ENCODE data around the gene SAPCD2. TPM values are rescaled to one million over a fixed set of nuclear protein-coding genes. Genes with fewer than 3 reads are reported as not detected.
A peak's percentile ranks its signal among the peaks of the same experiment; 100 is the strongest.

The SAPCD2 gene
- total and polyA plus RNA-seq, 9 of the 15 experiments (the other 6 are each of a cell fraction or from before 2014, with no cell fraction given) = 3.4 to 91.8 (median 18.8) TPM

DNA sequence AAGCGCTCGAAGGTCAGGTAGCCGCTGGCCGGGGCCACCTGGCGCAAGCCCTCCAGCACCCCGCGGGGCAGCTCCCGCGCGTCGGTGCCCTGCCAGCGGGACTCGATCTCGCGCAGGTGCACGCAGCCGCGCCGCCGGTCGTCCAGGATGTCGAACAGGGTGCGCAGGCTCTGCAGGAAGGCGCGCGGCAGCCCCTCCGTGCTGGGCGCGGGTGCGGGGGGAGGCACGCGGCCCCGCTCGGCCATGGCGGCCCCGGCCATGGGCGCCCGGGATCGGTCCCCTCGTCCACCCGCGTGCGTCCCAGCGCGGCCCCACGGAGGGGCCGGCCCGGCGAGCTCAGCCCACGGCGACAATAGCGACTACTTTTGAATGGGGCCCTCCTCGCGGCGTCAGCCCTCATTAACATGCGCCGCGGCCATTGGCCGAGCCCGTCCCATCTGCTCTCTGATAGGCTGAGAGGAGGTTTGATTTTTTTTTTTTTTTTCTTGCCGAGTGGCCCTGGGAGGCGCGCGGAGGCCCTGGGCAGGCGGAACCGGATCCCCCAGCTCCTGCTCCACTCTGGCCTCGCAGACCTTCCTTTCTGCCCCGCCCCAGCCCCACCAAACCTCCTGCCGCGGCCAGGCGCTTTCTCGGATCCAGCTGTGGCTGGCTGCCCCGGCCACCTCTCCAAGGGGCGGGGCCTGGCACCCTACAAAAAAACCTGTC is at the start of gene SAPCD2 (continued):
- TF ChIP-seq, protein P1, sequence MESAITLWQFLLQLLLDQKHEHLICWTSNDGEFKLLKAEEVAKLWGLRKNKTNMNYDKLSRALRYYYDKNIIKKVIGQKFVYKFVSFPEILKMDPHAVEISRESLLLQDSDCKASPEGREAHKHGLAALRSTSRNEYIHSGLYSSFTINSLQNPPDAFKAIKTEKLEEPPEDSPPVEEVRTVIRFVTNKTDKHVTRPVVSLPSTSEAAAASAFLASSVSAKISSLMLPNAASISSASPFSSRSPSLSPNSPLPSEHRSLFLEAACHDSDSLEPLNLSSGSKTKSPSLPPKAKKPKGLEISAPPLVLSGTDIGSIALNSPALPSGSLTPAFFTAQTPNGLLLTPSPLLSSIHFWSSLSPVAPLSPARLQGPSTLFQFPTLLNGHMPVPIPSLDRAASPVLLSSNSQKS (CRISPR knock-in tag; IDR thresholded peaks at IDR 0.05) = no peak
- TF ChIP-seq, protein P2, sequence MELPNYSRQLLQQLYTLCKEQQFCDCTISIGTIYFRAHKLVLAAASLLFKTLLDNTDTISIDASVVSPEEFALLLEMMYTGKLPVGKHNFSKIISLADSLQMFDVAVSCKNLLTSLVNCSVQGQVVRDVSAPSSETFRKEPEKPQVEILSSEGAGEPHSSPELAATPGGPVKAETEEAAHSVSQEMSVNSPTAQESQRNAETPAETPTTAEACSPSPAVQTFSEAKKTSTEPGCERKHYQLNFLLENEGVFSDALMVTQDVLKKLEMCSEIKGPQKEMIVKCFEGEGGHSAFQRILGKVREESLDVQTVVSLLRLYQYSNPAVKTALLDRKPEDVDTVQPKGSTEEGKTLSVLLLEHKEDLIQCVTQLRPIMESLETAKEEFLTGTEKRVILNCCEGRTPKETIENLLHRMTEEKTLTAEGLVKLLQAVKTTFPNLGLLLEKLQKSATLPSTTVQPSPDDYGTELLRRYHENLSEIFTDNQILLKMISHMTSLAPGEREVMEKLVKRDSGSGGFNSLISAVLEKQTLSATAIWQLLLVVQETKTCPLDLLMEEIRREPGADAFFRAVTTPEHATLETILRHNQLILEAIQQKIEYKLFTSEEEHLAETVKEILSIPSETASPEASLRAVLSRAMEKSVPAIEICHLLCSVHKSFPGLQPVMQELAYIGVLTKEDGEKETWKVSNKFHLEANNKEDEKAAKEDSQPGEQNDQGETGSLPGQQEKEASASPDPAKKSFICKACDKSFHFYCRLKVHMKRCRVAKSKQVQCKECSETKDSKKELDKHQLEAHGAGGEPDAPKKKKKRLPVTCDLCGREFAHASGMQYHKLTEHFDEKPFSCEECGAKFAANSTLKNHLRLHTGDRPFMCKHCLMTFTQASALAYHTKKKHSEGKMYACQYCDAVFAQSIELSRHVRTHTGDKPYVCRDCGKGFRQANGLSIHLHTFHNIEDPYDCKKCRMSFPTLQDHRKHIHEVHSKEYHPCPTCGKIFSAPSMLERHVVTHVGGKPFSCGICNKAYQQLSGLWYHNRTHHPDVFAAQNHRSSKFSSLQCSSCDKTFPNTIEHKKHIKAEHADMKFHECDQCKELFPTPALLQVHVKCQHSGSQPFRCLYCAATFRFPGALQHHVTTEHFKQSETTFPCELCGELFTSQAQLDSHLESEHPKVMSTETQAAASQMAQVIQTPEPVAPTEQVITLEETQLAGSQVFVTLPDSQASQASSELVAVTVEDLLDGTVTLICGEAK (IDR thresholded peaks at IDR 0.05) = peak; percentile 35; the same call in 1 of the 2 replicates
- TF ChIP-seq, protein P2 (CRISPR knock-in tag; IDR thresholded peaks at IDR 0.05) = no peak
- TF ChIP-seq CCNT2 (IDR thresholded peaks at IDR 0.05; ENCODE audit: borderline replicate concordance, extremely low read depth, insufficient read length, low read depth, low read length) = peak; percentile 62
- 0 out of 2 replicates have a peak, but pooled peaks have one; percentile 19 for TF ChIP-seq GTF2F1 (IDR thresholded peaks at IDR 0.05; ENCODE audit: low read depth, low read length)
- TF ChIP-seq L3MBTL2 (IDR thresholded peaks at IDR 0.05) = peak; percentile 88; the same call in 1 of the 2 replicates
- peak; percentile 67 for TF ChIP-seq CREM (IDR thresholded peaks at IDR 0.05; ENCODE audit: low read depth)
- peak; percentile 98 for TF ChIP-seq PHF21A (IDR thresholded peaks at IDR 0.05; ENCODE audit: borderline replicate concordance, low read depth)
- TF ChIP-seq GABPA (tag; conservative IDR thresholded peaks at IDR 0.05; ENCODE audit: low read depth) = peak; percentile 79
- no peak for TF ChIP-seq NR4A1 (CRISPR knock-in tag; IDR thresholded peaks at IDR 0.05)
- TF ChIP-seq NR4A1 (tag; IDR thresholded peaks at IDR 0.05) = no peak
- TF ChIP-seq FOXK2 (conservative IDR thresholded peaks at IDR 0.05 in 1 of 2, IDR thresholded peaks at IDR 0.05 in 1 of 2; ENCODE audit: low read depth in 2 of 2) = no peak
- TF ChIP-seq, protein P3, sequence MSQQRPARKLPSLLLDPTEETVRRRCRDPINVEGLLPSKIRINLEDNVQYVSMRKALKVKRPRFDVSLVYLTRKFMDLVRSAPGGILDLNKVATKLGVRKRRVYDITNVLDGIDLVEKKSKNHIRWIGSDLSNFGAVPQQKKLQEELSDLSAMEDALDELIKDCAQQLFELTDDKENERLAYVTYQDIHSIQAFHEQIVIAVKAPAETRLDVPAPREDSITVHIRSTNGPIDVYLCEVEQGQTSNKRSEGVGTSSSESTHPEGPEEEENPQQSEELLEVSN (IDR thresholded peaks at IDR 0.05; ENCODE audit: borderline replicate concordance in 1 of 2, extremely low read depth in 1 of 2, insufficient read depth in 1 of 2, insufficient read length in 1 of 2, low read depth in 1 of 2, low read length in 1 of 2, poor library complexity in 1 of 2, severe bottlenecking in 1 of 2) = peak in 1 of 2 experiments; percentile 89
- TF ChIP-seq ZNF311 (CRISPR knock-in tag; IDR thresholded peaks at IDR 0.05) = no peak
- peak; percentile 53 for TF ChIP-seq ATF7 (IDR thresholded peaks at IDR 0.05)
- TF ChIP-seq GABPB1 (CRISPR knock-in tag; IDR thresholded peaks at IDR 0.05) = peak; percentile 25; the same call in 1 of the 2 replicates
- no peak for TF ChIP-seq ZNF217 (CRISPR knock-in tag; IDR thresholded peaks at IDR 0.05)

All from K562 (cell line).